HG02840 (cell line): ENCODE results near the gene INS.

ENCODE experiments used
- ATAC-seq: cut with Tn5 transposase; IDR thresholded peaks from one replicate; pipeline ENCODE4 v1.9.1; 2021; ENCODE audit warnings: mild to moderate bottlenecking, moderate library complexity, moderate number of reproducible peaks; ENCODE audit not compliant: unreplicated experiment, low FRiP score

The INS gene

GRCh38 chr11:2168286-2169004 lies 7.4 kb upstream of the INS start:
- ATAC-seq, result no peak

DNA sequence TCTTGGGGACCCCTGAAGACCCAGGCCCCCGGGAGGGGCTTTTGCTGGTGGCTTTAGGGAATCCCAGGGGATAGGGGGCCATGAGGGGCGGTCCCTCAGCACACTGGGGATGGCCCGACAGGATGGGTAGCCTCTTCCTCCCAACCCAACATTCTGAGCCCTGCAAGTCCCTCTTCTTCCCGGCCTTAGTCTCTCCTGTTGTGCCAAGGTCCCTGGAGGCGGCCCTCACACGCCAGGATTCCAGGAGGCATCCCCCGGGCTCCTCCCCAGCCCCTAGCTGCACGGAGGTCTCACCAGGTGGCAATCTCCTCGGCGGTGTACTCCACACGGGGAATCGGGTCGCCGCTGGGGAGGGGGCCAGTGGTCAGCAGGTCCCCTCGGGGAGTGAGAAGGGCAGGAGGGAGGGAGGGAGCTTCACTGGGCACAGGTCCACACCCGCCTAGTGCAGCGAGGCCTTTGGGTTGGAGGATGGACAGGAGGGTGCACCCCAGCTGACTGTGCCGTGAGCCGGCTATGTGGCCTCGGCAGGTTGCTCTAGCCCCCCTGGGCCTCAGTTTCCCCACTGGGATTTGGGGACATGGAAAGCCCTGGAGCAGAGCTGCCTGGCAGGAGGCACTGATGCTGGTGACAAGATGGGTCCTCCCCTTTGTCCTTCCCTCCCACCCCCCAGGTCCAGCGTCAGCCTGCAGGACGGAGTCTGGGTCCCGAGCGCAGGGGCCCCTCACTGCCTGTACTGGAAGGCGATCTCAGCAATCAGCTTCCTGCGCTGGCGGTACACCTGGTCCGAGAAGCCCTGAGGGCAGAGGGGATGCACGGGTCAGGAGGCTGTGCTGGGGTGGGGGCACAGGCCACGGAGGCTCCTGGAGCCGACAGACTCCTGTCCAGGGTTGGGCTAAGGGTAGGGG lies 6.4 kb upstream of the INS start:
- no peak for ATAC-seq

GRCh38 chr11:2166091-2166851 lies 5.3 kb upstream of the INS start:
- no peak for ATAC-seq

DNA sequence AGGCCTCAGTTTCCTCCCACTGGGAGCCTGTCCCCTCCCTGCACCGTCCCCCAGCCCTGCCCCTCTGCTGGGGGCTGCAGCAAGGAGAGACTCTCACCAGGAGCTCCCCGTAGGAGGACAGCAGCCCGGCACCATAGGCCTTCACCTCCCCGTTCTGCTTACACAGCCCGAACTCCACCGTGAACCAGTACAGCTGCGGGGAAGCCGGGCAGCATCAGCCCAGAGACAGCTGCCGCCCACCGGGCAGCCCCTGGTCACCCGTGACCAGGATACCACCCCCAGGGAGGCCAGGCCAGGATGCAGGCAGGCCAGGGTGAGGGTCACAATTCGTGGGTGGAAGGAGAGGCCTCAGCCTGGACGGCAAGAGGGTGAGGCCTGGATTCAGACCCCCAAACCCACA lies 4.6 kb upstream of the INS start:
- ATAC-seq, result no peak

- ATAC-seq, result no peak
Measured at GRCh38 chr11:2164861-2165555, 4.0 kb upstream of the INS start.

DNA sequence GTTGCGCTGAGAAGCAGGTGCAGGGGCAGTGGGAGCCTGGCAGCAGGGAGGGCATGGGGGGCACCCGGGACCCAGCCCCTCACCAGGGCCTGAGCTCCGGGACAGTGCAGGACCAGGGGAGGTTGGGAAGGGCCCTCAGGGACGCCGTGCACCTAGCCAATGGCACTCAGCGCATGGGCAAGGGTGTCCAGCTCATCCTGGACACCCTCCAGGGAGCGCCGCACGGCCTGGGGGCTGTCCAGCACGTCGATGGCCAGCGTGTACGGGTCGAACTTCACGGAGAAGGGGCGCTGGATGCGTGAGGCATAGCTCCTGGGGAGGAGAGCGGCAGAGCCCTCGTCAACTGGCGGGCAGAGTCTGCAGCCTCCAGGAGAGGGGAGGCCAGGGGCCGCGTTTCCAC lies 3.1 kb upstream of the INS start:
- ATAC-seq, result no peak

- no peak for ATAC-seq
Measured at GRCh38 chr11:2163428-2163978, 2.5 kb upstream of the INS start.

DNA sequence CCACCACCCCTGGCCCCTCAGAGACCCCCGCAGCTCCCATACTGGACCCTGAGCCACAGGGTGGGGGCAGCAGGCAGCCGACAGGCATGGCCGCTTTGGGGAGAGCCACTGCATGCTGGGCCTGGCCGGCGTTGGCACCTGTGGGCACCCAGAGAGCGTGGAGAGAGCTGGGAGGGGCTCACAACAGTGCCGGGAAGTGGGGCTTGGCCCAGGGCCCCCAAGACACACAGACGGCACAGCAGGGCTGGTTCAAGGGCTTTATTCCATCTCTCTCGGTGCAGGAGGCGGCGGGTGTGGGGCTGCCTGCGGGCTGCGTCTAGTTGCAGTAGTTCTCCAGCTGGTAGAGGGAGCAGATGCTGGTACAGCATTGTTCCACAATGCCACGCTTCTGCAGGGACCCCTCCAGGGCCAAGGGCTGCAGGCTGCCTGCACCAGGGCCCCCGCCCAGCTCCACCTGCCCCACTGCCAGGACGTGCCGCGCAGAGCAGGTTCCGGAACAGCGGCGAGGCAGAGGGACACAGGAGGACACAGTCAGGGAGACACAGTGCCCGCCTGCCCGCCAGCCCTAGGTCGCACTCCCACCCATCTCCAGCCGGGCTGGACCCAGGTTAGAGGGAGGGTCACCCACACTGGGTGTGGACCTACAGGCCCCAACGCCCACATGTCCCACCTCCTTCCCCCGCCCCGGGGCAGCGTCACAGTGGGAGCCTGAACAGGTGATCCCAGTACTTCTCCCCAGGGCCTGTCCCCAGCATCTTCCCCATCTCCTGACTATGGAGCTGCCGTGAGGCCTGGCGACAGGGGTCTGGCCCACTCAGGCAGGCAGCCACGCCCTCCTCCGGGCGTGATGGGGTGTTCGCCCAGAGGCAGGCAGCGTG lies 1.2 kb downstream of the INS start:
- no peak for ATAC-seq

DNA sequence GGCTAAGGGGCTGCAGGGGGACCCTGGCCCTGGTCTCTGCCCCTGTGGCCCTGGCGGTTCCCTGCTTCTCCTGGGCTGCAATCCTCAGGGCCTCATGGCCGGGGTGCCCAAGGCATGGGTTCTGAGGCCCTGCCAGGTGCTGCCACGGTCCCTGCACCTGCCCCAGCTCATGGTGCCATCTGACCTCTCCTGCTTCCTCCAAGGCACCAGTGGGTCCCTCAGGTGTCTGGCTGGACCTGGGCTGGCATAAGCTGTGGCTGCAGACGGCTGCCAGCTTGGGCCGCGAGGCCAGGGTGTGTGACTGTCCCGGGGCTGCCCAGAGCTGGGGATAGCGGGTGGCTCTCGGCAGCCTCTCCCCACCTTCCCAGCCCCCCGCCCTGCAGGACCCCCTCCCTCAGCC lies 2.0 kb downstream of the INS start:
- no peak for ATAC-seq

GRCh38 chr11:2158296-2158737 lies 2.7 kb downstream of the INS start:
- no peak for ATAC-seq

DNA sequence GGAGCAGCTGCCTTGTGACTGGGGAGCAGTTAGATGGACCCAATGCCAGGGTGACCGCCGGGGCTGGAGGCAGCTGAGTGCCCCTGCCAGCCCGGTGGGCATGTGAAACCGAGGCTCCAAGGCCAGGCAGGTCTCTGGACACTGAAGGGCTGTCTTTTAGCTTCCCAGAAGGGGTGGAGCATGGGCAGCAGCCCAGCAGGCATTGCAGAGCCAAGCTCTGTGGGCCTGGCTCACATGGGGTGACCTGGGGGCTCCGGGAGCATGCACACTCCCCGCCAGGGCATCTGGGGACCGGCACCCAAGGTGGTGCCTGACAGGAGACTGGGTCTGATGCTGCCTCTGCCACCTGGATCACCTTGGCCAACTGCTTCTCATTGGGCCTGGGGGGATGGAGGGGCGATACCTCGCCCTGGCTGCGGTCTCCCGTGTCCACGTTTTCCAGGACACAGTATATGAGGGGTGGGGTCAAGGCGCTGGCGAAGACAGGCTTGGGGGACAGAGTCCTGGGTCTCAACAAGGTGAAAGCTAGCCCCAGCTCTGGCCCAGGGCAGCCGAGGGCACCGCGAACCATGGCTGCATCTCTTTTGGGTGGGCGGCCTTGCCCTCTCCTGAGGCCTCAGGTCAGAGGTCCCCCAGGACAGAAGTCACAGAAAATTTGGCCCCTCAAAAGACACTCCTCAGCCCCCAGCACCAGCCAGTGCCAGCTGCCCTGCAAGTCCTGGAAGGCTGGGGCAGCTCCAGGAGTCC lies 3.5 kb downstream of the INS start:
- no peak for ATAC-seq

DNA sequence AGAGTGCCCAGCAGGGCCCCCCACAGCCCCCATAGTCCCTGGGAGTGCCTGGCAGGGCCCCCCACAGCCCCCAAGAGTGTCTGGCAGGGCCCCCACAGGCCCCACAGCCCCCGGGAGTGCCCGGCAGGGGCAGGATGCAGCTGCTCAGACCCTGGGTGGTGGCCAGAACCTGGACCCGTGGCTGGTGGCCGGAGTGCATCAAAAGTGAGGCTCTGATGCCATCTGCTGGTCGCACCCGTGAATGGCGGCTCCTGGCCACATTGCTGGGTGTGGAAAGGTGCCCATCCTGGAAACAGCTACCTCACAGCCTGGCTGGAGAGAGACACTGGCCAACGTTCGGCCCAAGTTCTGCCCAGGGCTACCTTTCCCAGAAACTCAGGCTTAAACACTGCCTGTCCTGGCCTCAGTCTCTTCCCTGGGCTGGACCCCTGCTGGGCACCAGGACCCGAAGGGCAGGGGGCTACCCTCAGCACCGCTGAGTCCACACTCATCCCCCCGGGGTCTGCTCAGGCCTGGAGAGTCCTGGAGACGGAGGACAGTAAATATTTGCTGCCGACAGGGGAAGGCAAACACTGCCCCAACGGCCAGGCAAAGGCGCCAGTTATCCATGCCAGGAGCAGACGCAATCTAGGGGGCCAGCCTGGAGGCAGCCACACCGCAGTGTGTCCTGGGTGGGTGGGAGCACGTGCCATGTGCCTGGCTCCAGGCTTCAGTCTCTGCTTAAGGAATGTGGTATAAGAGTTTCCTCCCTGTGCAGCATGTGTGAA lies 4.4 kb downstream of the INS start:
- no peak for ATAC-seq

DNA sequence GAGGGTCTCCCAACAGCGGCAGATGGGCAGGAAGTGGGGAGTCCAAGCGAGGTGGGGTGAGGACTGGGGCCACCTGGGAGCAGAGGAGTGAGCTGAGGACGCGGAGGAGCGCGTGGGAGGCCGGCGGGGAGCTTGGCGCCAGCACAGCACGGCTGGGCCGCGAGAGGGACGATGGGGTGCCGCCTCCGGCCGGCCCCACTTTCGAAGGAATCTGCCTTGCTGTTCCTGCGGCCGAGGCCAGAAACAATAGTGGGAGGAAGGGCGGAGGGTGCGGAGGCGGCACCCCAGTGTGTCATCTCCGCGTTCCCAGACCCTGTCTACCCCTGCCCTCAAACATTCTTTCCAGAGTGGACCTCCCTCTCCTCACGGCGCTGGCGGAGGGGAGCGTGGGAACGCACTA lies 5.5 kb downstream of the INS start:
- no peak for ATAC-seq

DNA sequence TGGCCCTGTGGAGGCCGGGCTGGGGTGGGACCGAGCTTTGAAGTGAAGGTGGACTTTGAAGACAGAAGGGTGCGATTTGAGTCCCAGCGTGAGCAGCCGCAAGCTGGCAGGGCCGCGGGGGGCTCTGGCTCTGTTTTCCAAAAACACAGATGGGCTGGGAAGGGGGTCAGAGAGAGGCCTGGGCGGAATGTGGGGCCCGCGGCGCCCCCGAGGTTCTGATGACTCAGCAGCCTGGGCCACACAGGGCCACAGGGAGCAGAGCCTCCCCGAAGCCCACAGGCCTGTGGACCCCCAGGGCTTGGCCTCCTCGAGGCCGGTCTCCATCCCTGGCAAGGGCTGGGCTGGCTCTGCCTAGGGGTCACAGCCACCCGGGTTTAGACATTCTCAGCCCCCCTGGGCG lies 6.1 kb downstream of the INS start:
- ATAC-seq, result no peak

GRCh38 chr11:2154195-2154585 lies 6.8 kb downstream of the INS start:
- ATAC-seq, result no peak

DNA sequence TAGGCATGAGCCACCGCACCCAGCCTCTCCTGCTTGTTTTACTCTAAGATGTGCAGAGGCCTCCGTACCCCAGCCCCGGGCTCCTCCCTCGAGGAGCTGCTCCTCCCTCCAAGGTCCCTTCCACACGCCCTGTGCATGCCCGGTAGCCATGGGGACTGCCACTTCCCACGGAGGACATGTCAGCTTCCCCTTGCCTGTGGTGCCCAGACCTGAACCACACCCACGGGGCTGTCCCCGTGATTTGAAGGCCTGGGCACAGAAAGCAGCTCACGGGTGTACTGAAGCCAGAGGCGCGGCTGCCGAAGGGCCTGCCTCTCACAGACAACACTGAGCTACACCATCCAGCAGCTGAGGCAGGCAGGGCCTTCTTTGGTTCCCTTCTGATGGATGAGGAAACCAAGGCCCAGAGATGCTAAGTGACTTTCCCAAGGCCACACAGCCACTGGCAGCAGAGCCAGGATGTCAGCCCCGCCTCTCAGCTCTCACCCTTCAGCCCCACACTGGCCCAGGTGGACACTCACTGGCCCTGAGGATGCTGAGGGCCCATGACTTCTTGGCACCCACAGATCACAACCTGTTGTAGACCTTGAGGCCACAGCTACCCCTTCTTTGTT lies 7.3 kb downstream of the INS start:
- ATAC-seq, result no peak

GRCh38 chr11:2151500-2152257 lies 9.3 kb downstream of the INS start:
- no peak for ATAC-seq
